GM21360 (cell line): ENCODE data around the gene KIAA1217.

ENCODE experiments used
- ATAC-seq: cut with Tn5 transposase; IDR thresholded peaks from one replicate; pipeline ENCODE4 v1.9.1; 2021; ENCODE audit warnings: mild to moderate bottlenecking, moderate library complexity; ENCODE audit not compliant: unreplicated experiment

KIAA1217 gene

DNA sequence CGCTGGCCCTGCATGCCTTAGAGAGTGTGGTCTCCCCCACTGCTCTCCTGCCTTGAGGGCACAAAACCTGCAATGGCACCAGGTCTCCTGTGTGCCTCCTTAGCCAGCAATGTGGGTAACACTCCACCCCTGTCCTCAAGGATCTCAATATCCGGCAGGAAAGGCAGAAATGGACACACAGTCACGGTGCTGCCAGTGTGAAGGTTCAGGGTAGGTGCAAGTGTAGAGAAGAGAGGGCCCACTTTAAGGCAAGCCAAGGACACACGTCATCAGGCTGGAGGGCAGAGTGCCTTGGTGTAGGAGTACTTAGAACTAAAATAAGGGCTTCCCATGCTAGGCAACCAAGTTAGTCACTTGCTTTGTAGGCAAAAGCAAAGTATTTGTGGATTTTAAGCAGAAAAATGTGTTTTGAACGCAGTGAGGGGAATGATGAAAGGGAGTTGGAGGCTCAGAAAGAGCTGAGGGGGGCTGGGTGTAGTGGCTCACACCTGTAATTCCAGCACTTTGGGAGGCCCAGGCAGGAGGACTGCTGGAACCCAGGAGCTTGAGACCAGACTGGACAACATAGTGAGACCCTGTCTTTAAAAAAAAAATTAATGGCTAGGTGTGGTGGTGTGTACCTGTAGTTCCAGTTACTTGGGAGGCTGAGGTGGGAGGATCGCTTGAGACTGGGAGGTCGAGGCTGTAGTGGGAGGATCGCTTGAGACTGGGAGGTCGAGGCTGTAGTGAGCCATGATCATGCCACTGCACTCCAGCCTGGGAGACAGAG is 361.9 kb downstream of the KIAA1217 start:
- no peak for ATAC-seq

- no peak for ATAC-seq
Measured at GRCh38 chr10:24571870-24572450, 363.0 kb downstream of the KIAA1217 start.

- no peak for ATAC-seq
Measured at GRCh38 chr10:24574161-24574560, 365.2 kb downstream of the KIAA1217 start.

DNA sequence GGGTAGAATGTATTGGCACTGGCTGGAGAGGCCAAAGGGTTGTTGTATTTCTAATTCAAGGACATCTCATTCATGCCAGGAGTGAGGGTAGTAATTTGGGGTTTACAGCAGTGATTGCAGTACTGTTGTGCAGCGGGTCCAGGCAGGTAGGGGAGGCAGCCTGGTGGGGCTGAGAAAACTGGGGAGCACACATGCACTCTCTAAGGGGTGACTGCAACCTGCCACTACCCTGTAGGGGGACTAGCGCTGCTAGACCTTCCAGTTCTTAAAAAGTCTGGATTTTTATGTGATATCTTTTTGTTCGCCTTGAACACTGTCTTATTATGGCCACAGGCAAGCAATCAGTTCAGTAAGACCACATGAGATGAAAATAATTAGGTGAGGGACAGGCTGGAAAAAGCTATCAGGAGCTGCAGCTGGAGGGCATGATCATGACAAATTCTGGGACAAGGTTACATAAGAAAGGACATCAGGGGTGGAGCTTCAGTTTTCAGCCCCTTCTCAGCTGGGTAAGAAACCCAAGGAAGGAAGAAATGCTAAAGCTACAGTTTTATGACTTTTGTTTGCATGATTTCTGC is 365.7 kb downstream of the KIAA1217 start:
- no peak for ATAC-seq

- ATAC-seq, result no peak
Measured at GRCh38 chr10:24575481-24576002, 366.6 kb downstream of the KIAA1217 start.

GRCh38 chr10:24579448-24579847 is 370.5 kb downstream of the KIAA1217 start:
- ATAC-seq, result no peak

- ATAC-seq, result no peak
Measured at GRCh38 chr10:24579906-24580305, 371.0 kb downstream of the KIAA1217 start.

GRCh38 chr10:24589265-24589664 is 380.3 kb downstream of the KIAA1217 start:
- ATAC-seq, result no peak

DNA sequence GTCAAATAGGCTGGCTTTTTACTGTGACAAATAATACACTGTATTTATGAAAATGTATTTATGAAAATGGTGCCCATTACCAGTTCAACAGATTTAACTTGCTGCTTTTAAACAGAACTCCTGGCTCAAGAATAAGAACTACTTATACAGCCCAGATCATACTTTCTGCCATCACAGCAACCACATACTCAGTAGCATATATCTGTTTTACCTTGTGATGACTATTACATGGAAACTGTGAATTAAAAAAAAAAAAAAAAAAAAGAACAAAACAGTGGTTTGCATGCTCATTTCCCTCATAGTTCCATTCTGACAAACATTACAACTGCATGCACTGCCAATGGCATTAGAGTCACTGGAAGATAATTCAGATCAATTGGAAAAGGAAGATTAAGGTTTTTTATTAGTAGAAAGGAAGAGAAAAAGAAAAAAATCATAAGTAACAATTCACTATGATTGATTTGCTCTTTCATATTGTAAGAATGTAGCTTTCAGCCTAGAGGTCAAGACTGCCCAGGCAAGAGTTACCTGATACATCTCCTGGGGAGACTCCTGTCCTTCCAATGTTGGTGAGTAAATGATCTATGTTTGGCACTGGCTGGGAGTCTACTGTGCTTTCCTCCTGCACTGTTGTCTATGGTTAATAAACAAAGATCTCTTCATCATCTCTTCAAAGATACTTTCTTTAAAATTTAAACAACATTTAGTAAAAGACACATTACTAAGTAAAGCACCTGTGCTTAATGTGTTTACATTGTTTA is 381.9 kb downstream of the KIAA1217 start:
- no peak for ATAC-seq

DNA sequence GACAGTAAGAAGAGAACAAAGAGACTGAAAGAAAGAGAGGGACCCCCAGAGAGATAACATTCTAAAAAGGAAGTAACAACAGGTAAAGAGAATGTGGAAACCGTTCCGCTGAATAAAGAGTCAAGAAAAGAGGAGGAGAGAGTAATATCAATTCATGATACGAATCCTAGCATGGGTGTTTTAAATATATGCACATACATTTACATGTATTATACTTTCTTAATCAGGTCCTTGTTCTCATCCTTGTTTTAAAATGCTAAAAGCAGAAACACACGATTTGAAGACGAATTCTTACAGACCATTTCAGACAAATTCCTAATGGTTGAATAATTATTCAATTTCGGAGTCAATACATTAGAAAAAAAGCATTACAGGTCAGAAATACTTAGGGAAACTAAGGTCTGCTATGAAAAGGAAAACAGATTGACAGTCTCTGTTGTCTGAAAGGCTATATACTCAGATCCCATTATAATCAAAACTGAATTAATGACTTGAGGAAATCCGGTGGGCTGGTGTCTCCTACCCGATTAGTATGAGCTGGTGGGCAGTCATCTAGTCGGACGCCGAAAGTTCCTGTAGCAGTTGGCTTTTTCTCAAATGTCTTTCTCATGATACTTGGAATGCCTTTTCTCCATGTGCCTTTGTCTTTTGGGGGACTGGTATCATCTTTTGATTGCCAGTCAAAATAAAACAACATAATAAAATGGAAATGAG is 387.4 kb downstream of the KIAA1217 start:
- ATAC-seq, result no peak

GRCh38 chr10:24597426-24597825 is 388.5 kb downstream of the KIAA1217 start:
- ATAC-seq, result no peak
